Esophagus muscularis mucosa (tissue), 4 donors: ENCODE measurements around the gene GPC5. TPM values are rescaled to one million over a fixed set of nuclear protein-coding genes. Genes with fewer than 3 reads are reported as not detected.

Experiments used
- DNase-seq: peaks from one replicate; pipeline ENCODE4 v3.0.0-alpha.2; 2017; ENCODE audit errors: extremely low spot score
- H3K27ac ChIP-seq, 4 donors: fragments of 200-600 bp; sonication (generic); replicated peaks in 1 of 4; 1 replicate in 3 of 4; 2 replicates in 1 of 4; pipeline ENCODE4 v1.5.1; 2016 to 2019; ENCODE audit warnings: mild to moderate bottlenecking in 1 of 4
- H3K27me3 ChIP-seq, 4 donors: fragments of 200-600 bp; sonication (generic); one replicate each; pipeline versions ENCODE4 v1.5.1 to v1.6.0; 2016 to 2019
- H3K36me3 ChIP-seq, 4 donors: fragments of 200-600 bp; sonication (generic); one replicate each; pipeline ENCODE4 v1.5.1; 2016 to 2019
- H3K4me1 ChIP-seq, 4 donors: fragments of 200-600 bp; sonication (generic); one replicate each; pipeline ENCODE4 v1.5.1; 2016 to 2019
- H3K4me3 ChIP-seq, 4 donors: fragments of 200-600 bp; sonication (generic); 1 replicate in 2 of 4; 2 replicates in 2 of 4; pipeline ENCODE4 v1.5.1; 2016 to 2019; ENCODE audit warnings: mild to moderate bottlenecking in 4 of 4, moderate library complexity in 1 of 4
- H3K9me3 ChIP-seq, 4 donors: fragments of 200-600 bp; sonication (generic); 1 replicate in 3 of 4; 2 replicates in 1 of 4; pipeline ENCODE4 v1.5.1; 2016 to 2019
- CTCF ChIP-seq, 3 experiments: fragments of 200-600 bp in 2 of 3; fragments of 450-650 bp in 1 of 3; sonication (generic) in 2 of 3; IDR thresholded peaks; one replicate each; pipeline ENCODE4 v1.5.1; 2017 to 2019; ENCODE audit warnings: antibody characterized with exemption in 3 of 3, mild to moderate bottlenecking in 2 of 3, moderate library complexity in 1 of 3
- EP300 ChIP-seq: sonication (generic); formaldehyde crosslinking; IDR thresholded peaks from one replicate; pipeline ENCODE4 v1.6.1; 2017; ENCODE audit warnings: antibody characterized with exemption
- POLR2A ChIP-seq: fragments of 450-650 bp; IDR thresholded peaks from one replicate; pipeline ENCODE4 v1.6.1; 2017; ENCODE audit warnings: antibody characterized with exemption, moderate library complexity, mild to moderate bottlenecking, low read depth
- POLR2AphosphoS5 ChIP-seq, 2 donors: sonication (generic); formaldehyde crosslinking; IDR thresholded peaks; one replicate each; pipeline ENCODE4 v1.6.1; 2017; ENCODE audit warnings: antibody characterized with exemption in 2 of 2
- WGBS: methylation state at CpG from one replicate; pipeline ENCODE4 v1.1.5; 2018; 5-methylcytosine and 5-hydroxymethylcytosine counted together
- intact Hi-C: fragments of 100-400 bp; cut with DNase I; formaldehyde crosslinking; loops from one replicate; pipeline ENCODE4 v1.15.1; 2023
- total RNA-seq, 4 donors: library from RNA; depleted of rRNA; stranded (reverse); fragments of >200 nt; gene quantifications; one replicate each; pipeline versions ENCODE4 v1.1.0 to v1.2.1, GENCODE V29; 2016

GPC5 gene
- total RNA-seq, 4 donors from 2014 or later: 0.13 to 0.42 (median 0.33) TPM; not detected in 1

GRCh38 chr13:91652404-91653301, 254.2 kb downstream of the GPC5 start:
- no peaks in the 10 kb centered on the region for H3K27me3 ChIP-seq
- WGBS: 79% methylated on average over 10 of the region's 10 CpGs
- DNase-seq: no peak
- TF ChIP-seq POLR2AphosphoS5 (IDR thresholded peaks at IDR 0.05) (no peak), EP300 (no peak), POLR2A (no peak), CTCF (IDR thresholded peaks at IDR 0.05) (no peak)
- intact Hi-C loops: no loop called here
- no peaks in the 10 kb centered on the region for H3K9me3 ChIP-seq
- no peak overlapping the region for H3K4me3 ChIP-seq
- H3K27ac ChIP-seq: no peak overlapping the region
- H3K4me1 ChIP-seq: no peaks in the 10 kb centered on the region
- no peaks in the 10 kb centered on the region for H3K36me3 ChIP-seq

GRCh38 chr13:91655731-91656130, 257.3 kb downstream of the GPC5 start:
- intact Hi-C loops: no loop called here
- no peaks in the 10 kb centered on the region for H3K36me3 ChIP-seq

GRCh38 chr13:91657283-91657682, 258.9 kb downstream of the GPC5 start:
- Histone ChIP-seq H3K27me3 (no peaks in the 10 kb centered on the region), H3K36me3 (no peaks in the 10 kb centered on the region), H3K27ac (no peak overlapping the region), H3K4me3 (no peak overlapping the region), H3K4me1 (no peaks in the 10 kb centered on the region), H3K9me3 (no peaks in the 10 kb centered on the region)
- DNase-seq: no peak
- TF ChIP-seq POLR2AphosphoS5 (IDR thresholded peaks at IDR 0.05) (no peak), EP300 (no peak), POLR2A (no peak), CTCF (IDR thresholded peaks at IDR 0.05) (no peak)
- WGBS: 80% methylated on average over 2 of the region's 2 CpGs
- intact Hi-C loops: no loop called here

More at GRCh38 chr13:91655731-91656130, 257.3 kb downstream of the GPC5 start:
- WGBS: 84% methylated on average over 4 of the region's 4 CpGs
- H3K4me1 ChIP-seq: no peaks in the 10 kb centered on the region
- no peak for TF ChIP-seq POLR2A
- TF ChIP-seq CTCF (IDR thresholded peaks at IDR 0.05): no peak
- TF ChIP-seq EP300: no peak
- no peak for TF ChIP-seq POLR2AphosphoS5 (IDR thresholded peaks at IDR 0.05)
- DNase-seq: no peak
- no peak overlapping the region for H3K27ac ChIP-seq
- H3K4me3 ChIP-seq: no peak overlapping the region
- H3K27me3 ChIP-seq: no peaks in the 10 kb centered on the region
- no peaks in the 10 kb centered on the region for H3K9me3 ChIP-seq

- H3K4me3 ChIP-seq: no peak overlapping the region
- no peaks in the 10 kb centered on the region for H3K4me1 ChIP-seq
- WGBS: 74% methylated on average over 4 of the region's 4 CpGs
- no peak overlapping the region for H3K27ac ChIP-seq
- no peaks in the 10 kb centered on the region for H3K27me3 ChIP-seq
- no peaks in the 10 kb centered on the region for H3K9me3 ChIP-seq
- no peaks in the 10 kb centered on the region for H3K36me3 ChIP-seq
- intact Hi-C loops: no loop called here
- TF ChIP-seq EP300 (no peak), POLR2AphosphoS5 (IDR thresholded peaks at IDR 0.05) (no peak)
- no peak for DNase-seq
Measured at GRCh38 chr13:91659256-91660075, 261.0 kb downstream of the GPC5 start.

GRCh38 chr13:91660076-91660415, 261.6 kb downstream of the GPC5 start:
- H3K4me3 ChIP-seq: no peak overlapping the region
- no peaks in the 10 kb centered on the region for H3K4me1 ChIP-seq
- intact Hi-C loops: no loop called here
- no peaks in the 10 kb centered on the region for H3K36me3 ChIP-seq
- TF ChIP-seq POLR2AphosphoS5 (IDR thresholded peaks at IDR 0.05): no peak
- no peak for TF ChIP-seq CTCF (IDR thresholded peaks at IDR 0.05)
- TF ChIP-seq POLR2A: no peak
- no peak for TF ChIP-seq EP300
- DNase-seq: no peak
- no peaks in the 10 kb centered on the region for H3K27me3 ChIP-seq
- no peak overlapping the region for H3K27ac ChIP-seq
- no peaks in the 10 kb centered on the region for H3K9me3 ChIP-seq
